SU-DHL-6 (cell line): ENCODE measurements around the gene NELL1.

Source experiments
- H2AFZ ChIP-seq: fragments of 200-600 bp; sonication (generic); 2 replicates; pipeline ENCODE4 v1.6.1; 2014; ENCODE audit warnings: low read depth, mild to moderate bottlenecking, moderate library complexity, mixed read lengths, antibody characterized with exemption, low read length; ENCODE audit not compliant: severe bottlenecking
- H3F3A ChIP-seq: fragments of 200-600 bp; shearing (Covaris generic); 2 replicates; pipeline ENCODE4 v1.6.0; 2016; ENCODE audit warnings: antibody characterized with exemption, mild to moderate bottlenecking; ENCODE audit not compliant: insufficient read depth
- H3K27ac ChIP-seq: fragments of 200-600 bp; sonication (generic); 2 replicates; pipeline ENCODE4 v1.5.1; 2016; ENCODE audit warnings: low read depth, mild to moderate bottlenecking, low read length, moderate library complexity, mixed read lengths
- H3K27me3 ChIP-seq: fragments of 200-600 bp; sonication (generic), shearing (Covaris generic); 2 replicates; pipeline ENCODE4 v1.6.0; 2014; ENCODE audit warnings: mild to moderate bottlenecking, low read length
- H3K36me3 ChIP-seq: fragments of 200-600 bp; sonication (generic); 2 replicates; pipeline ENCODE4 v1.6.1; 2014; ENCODE audit warnings: mild to moderate bottlenecking, low read length, mixed read lengths
- H3K4me2 ChIP-seq: fragments of 300-600, 200-600 bp; shearing (Covaris generic), sonication (generic); 2 replicates; pipeline ENCODE4 v1.6.0; 2014; ENCODE audit warnings: low read length, low read depth, mild to moderate bottlenecking; ENCODE audit not compliant: poor library complexity, severe bottlenecking
- H3K4me3 ChIP-seq: fragments of 200-600 bp; sonication (generic); 2 replicates; pipeline ENCODE4 v1.5.1; 2014; ENCODE audit warnings: antibody characterized with exemption, low read length, mild to moderate bottlenecking, mixed read lengths; ENCODE audit not compliant: insufficient read depth, poor library complexity, severe bottlenecking
- H3K79me2 ChIP-seq: fragments of 200-600 bp; sonication (generic); 2 replicates; pipeline ENCODE4 v1.6.1; 2014; ENCODE audit warnings: mild to moderate bottlenecking, low read length, moderate library complexity; ENCODE audit not compliant: insufficient read depth
- H3K9ac ChIP-seq: fragments of 200-600 bp; sonication (generic); 2 replicates; pipeline ENCODE4 v1.7.0; 2014; ENCODE audit warnings: mild to moderate bottlenecking, low read length
- H3K9me2 ChIP-seq: fragments of 200-600 bp; sonication (generic); replicated peaks from 2 replicates; pipeline ENCODE4 v1.6.1; 2014; ENCODE audit warnings: low read length; ENCODE audit not compliant: insufficient read depth
- H3K9me3 ChIP-seq: fragments of 200-600 bp; sonication (generic); 2 replicates; pipeline ENCODE4 v1.6.1; 2014; ENCODE audit warnings: low read length, mixed read lengths; ENCODE audit not compliant: insufficient read depth
- H4K20me1 ChIP-seq: fragments of 200-600 bp; sonication (generic); 2 replicates; pipeline ENCODE4 v1.6.1; 2014; ENCODE audit warnings: low read depth, mild to moderate bottlenecking, antibody characterized with exemption, low read length, moderate library complexity, mixed read lengths
- EZH2phosphoT487 ChIP-seq: fragments of 200-600 bp; sonication (generic), shearing (Covaris generic); conservative IDR thresholded peaks from 2 replicates; pipeline ENCODE4 v1.6.1; 2018; ENCODE audit warnings: mild to moderate bottlenecking, antibody characterized with exemption, low read length, moderate library complexity, mixed read lengths
- TF ChIP-seq, protein P1 (sequence below): fragments of 200-600 bp; sonication (generic); IDR thresholded peaks from one replicate; pipeline ENCODE4 v1.5.1; 2017; ENCODE audit warnings: antibody characterized with exemption, mild to moderate bottlenecking, low read length, moderate library complexity; ENCODE audit not compliant: insufficient read depth, poor library complexity, severe bottlenecking

The NELL1 gene

DNA sequence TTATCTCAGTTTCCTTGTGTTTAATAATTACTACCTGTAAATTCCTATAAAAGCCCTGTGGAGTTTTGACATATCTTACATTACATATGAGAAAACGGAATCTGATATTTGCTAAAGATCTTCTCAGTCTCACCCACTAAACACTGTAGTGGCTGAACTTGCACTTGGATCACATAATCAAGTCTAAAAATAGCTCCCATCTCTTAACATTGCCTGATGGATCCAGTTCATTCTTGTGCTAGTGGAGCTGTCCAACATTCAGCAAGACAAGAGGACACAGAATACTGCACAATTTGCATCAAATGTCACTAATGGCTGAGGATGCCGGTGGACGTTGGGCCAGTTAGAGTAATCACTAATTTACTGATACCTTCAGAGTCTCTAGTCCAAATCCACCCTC is 953.6 kb downstream of the NELL1 start:
- Histone ChIP-seq H3K27me3 (no peaks in the 10 kb centered on the region), H3K27ac (no peak overlapping the region), H3K79me2 (no peaks in the 10 kb centered on the region), H3K9me3 (no peaks in the 10 kb centered on the region), H4K20me1 (no peaks in the 10 kb centered on the region), H3K4me3 (no peak overlapping the region), H3K9me2 (no peaks in the 10 kb centered on the region), H3K36me3 (no peaks in the 10 kb centered on the region), H3F3A (no peaks in the 10 kb centered on the region), H3K4me2 (no peak overlapping the region), H2AFZ (no peak overlapping the region), H3K9ac (no peak overlapping the region)
- TF ChIP-seq, protein P1, sequence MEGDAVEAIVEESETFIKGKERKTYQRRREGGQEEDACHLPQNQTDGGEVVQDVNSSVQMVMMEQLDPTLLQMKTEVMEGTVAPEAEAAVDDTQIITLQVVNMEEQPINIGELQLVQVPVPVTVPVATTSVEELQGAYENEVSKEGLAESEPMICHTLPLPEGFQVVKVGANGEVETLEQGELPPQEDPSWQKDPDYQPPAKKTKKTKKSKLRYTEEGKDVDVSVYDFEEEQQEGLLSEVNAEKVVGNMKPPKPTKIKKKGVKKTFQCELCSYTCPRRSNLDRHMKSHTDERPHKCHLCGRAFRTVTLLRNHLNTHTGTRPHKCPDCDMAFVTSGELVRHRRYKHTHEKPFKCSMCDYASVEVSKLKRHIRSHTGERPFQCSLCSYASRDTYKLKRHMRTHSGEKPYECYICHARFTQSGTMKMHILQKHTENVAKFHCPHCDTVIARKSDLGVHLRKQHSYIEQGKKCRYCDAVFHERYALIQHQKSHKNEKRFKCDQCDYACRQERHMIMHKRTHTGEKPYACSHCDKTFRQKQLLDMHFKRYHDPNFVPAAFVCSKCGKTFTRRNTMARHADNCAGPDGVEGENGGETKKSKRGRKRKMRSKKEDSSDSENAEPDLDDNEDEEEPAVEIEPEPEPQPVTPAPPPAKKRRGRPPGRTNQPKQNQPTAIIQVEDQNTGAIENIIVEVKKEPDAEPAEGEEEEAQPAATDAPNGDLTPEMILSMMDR, result no peak
- TF ChIP-seq EZH2phosphoT487, result no peak
